Hair follicular keratinocyte (primary cell): ENCODE results near the gene SLC41A1. TPM values are rescaled to one million over a fixed set of nuclear protein-coding genes. Genes with fewer than 3 reads are reported as not detected.

Source experiments
- total RNA-seq: library from RNA; depleted of rRNA; stranded (reverse); fragments of >200 nt; gene quantifications from 2 replicates; pipeline ENCODE4 v1.2.3, GENCODE V29; 2015

SLC41A1 gene
- total RNA-seq = 16.3 and 16.6 TPM in 2 replicates

DNA sequence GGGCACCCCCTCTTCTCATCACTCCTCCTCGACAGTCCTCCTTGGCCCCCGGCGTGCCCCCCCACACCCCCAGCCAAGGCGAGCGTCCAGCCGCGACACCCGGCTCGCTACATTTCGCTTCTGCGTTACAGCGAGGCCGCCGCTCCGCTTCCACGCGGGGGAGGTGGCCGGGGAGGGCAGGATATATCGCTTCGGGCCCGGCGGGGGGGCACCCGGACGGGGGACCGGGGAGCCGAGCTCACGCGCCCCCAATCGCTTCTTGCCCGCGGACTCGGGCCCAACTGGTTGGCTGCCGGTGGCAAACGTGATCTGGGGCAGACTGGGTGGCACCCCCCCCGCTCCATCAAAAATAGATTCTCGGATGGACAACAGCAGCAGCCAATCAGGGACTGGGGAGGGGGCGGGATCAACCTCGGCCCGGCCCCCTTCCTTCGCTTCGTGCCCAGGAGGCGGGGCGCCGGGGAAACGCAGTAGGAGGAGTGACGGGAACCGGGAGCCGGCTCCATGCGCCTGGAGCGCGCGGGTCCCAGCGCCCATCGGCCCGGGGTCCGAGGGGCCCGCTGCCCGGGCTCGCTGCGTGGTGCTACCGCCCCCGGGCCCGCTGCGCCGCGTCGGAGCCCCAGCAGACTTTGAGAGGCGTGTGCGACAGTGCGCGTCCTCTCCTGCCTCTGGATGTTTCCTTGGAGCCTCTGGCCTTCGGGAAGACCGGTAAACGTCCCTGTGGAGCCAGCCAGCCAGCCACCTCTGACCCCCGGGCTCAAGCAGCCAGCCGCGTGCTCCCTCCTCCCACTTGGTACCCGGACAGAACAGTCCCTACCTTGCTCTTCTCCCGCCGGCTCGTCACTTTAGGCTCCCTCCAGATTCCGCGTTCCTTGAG lies at the start of gene SLC41A1:
TSS of gene SLC41A1 (minus strand) at position 321 of the 877 bp plus-strand sequence. CDS start 2,757 bp downstream, outside the sequence.

DNA sequence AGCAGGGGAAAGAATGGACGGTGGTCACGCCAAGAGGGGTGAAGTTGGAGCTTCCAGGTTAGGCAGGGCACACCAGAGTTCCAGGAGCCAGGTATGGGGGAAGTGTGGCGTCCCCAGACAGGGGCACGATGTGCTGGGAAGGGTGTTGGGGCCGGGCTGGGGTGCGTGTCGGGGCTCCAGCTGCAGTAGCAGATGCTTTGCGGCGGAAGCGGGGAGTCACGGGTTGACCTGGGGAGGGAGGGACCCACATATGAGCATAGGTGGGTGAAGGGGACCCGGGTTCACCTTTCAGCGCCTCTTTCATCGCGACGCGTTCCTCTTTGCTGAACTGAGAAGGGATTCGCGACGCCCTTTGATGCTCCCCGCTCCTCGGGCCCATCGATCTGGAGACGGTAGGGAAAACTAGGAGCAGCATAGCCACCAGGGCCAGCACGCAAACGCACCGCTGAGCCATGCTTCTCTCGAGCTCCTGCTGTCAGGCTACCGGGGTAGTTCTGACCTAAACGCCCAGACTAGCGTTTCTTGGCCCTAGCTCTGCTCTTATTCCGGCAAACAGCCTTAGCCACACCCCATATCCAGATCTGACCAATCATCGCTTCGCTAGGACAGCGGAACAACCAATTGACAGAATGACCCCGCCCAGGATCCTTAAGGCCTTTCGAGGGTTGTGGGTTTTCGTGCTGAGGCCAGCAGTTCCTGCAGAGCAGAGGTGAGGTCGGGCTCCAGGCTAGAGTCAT lies 36.8 kb upstream of the SLC41A1 start, which contains the start of gene PM20D1:
TSS of gene PM20D1 (minus strand) at position 514 of the 737 bp plus-strand sequence. CDS start at position 454, 60 bp downstream.

DNA sequence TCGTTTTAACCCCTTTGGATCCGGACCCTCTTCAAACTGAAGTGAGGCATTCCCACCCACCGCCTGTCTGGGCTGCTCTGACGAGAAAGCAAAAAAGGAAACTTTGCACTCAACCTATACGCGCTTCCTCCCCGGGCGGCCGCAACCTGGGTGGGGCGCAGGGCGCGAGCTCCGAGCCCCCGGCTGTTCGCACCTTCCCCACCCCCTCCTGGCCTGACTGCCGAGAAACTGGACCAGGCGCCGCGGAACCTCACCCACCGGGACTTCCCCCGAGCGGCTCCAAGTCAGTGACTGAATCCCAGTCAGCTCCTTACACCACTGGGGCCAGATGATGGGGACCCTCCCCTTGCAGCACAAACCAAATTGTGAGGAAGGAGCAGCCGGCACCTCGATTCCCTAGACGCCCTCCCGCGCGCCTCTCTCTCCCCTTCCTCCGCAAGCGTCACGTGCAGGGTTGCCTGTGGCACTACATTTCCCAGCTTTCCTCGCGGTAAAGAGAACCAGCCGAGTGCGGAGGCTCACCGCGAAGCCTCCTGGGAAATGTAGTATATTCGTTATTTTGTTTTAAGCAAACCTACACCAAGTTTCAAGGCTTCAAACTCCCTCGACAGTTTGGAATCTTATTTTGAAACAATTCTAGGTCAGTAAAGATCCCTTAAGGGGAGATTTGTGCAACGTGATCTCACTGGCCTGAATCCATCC lies 37.8 kb downstream of the SLC41A1 start, which contains the start of gene RAB29:
TSS of gene RAB29 (minus strand) at position 468 of the 702 bp plus-strand sequence. CDS start 526 bp downstream, outside the sequence.

DNA sequence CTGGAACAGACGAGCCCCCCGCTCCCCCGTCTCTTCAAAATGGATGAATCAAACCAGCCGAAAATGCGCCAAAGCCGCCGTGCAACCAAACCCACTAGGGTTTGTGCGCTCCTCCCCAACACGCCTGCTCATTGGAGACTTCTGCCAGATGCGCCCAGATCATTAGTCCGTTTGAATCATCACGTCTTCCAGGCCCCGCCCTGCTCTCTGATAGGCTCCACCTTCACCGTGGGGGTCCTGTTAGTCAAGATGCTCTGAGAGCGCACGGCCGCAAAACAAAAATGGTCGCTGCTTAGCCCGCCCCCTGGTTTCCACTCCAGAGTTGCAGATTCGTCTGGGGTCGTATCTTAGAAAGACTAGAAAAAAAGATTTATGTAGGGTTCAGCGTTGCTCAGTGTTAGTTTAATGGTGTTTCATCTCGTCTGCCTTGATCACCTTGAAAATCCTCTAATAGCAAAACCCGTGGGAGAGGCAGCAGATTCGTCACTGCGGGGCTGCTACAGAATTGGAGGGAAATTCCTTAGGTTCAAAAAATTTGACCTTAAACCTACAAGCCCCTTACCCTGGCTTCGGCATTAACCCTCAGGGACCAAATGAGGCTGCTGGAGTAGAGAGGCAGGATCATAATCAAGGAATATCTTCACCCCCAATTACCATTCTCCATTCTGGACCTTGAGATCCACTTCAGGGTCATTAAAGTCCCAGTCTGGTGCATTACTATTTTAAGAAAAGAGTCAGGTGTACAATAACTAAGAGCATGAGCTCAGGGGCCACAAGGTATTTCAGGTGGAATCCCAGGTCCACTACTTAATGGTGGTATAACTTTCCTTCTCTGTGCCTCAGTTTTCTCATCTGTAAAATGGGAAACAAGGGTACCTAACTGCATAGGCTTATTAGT lies 62.6 kb downstream of the SLC41A1 start, which contains the start of gene NUCKS1:
TSS of gene NUCKS1 (minus strand) at position 45 of the 898 bp plus-strand sequence. CDS start 209 bp downstream, outside the sequence.

Other genes with a start within 250 kb of the SLC41A1 start
- 9.3 and 12.1 TPM in 2 replicates for gene ELK4, start 181.2 kb downstream of the SLC41A1 start, total RNA-seq
- gene SLC45A3, start 132.7 kb downstream of the SLC41A1 start, total RNA-seq = 3.0 and 6.3 TPM in 2 replicates
- 67.5 and 72.4 TPM in 2 replicates for gene NUCKS1, start 63.0 kb downstream of the SLC41A1 start, total RNA-seq
- gene RAB29, start 37.7 kb downstream of the SLC41A1 start, total RNA-seq = 20.9 and 25.4 TPM in 2 replicates
- not detected in 2 replicates for gene PM20D1, start 36.9 kb upstream of the SLC41A1 start, total RNA-seq
- gene SLC26A9, start 130.3 kb upstream of the SLC41A1 start, total RNA-seq = not detected in 2 replicates
- 28.8 and 48.5 TPM in 2 replicates for gene RAB7B, start 190.2 kb upstream of the SLC41A1 start, total RNA-seq
- 0.08 and 0.34 TPM in 2 replicates for gene CTSE, start 210.7 kb upstream of the SLC41A1 start, total RNA-seq
- gene RHEX, start 240.0 kb upstream of the SLC41A1 start, total RNA-seq = not detected in 2 replicates